H9 (cell line): ENCODE data around the gene RNF217. TPM values are rescaled to one million over a fixed set of nuclear protein-coding genes. Genes with fewer than 3 reads are reported as not detected.

Experiments used
- DNase-seq: peaks from one replicate; pipeline ENCODE4 v3.0.0-alpha.2; 2017
- H2AFZ ChIP-seq: one replicate; pipeline ENCODE4 v1.6.1; 2013; ENCODE audit warnings: mild to moderate bottlenecking, low read length, control low read depth, moderate library complexity
- H2AK5ac ChIP-seq: 2 replicates; pipeline ENCODE4 v1.6.1; 2013; ENCODE audit warnings: low read length, control low read depth, mixed read lengths; ENCODE audit not compliant: insufficient read length
- H2BK120ac ChIP-seq: one replicate; pipeline ENCODE4 v1.6.1; 2013; ENCODE audit warnings: low read depth, mild to moderate bottlenecking, low read length, control low read depth, inconsistent platforms; ENCODE audit not compliant: poor library complexity, severe bottlenecking
- H2BK12ac ChIP-seq: 2 replicates; pipeline ENCODE4 v1.6.1; 2013; ENCODE audit warnings: low read length, control low read depth, mixed read lengths, low read depth; ENCODE audit not compliant: insufficient read length
- H2BK15ac ChIP-seq: 2 replicates; pipeline ENCODE4 v1.6.1; 2013; ENCODE audit warnings: low read depth, low read length, control low read depth
- H2BK20ac ChIP-seq: one replicate; pipeline ENCODE4 v1.6.1; 2013; ENCODE audit warnings: low read depth, mild to moderate bottlenecking, low read length, control low read depth, inconsistent platforms; ENCODE audit not compliant: poor library complexity, severe bottlenecking
- H2BK5ac ChIP-seq: 2 replicates; pipeline ENCODE4 v1.6.1; 2013; ENCODE audit warnings: low read length, control low read depth, mixed read lengths; ENCODE audit not compliant: insufficient read length
- H3K14ac ChIP-seq: 2 replicates; pipeline ENCODE4 v1.6.1; 2013; ENCODE audit warnings: low read length, control low read depth; ENCODE audit not compliant: insufficient read depth
- H3K18ac ChIP-seq: 2 replicates; pipeline ENCODE4 v1.6.1; 2013; ENCODE audit warnings: low read depth, mild to moderate bottlenecking, mixed read lengths, low read length, control low read depth; ENCODE audit not compliant: insufficient read length
- H3K23ac ChIP-seq: 2 replicates; pipeline ENCODE4 v1.6.1; 2013; ENCODE audit warnings: low read length, control low read depth, mixed read lengths, low read depth; ENCODE audit not compliant: insufficient read length
- H3K23me2 ChIP-seq: 2 replicates; pipeline ENCODE4 v1.6.1; 2013; ENCODE audit warnings: low read depth, mild to moderate bottlenecking, mixed read lengths, low read length, control low read depth; ENCODE audit not compliant: insufficient read length, poor library complexity, severe bottlenecking
- H3K27ac ChIP-seq: 2 replicates; pipeline ENCODE4 v1.5.1; 2013; ENCODE audit warnings: low read length, control low read depth, mixed read lengths, low read depth; ENCODE audit not compliant: insufficient read length
- H3K27me3 ChIP-seq: 2 replicates; pipeline ENCODE4 v1.6.1; 2013; ENCODE audit warnings: low read length, control low read depth, inconsistent platforms; ENCODE audit not compliant: insufficient read depth
- H3K4ac ChIP-seq: 2 replicates; pipeline ENCODE4 v1.6.1; 2013; ENCODE audit warnings: low read depth, mild to moderate bottlenecking, control low read depth, inconsistent platforms, low read length, moderate library complexity
- H3K4me1 ChIP-seq: 2 replicates; pipeline ENCODE4 v1.6.1; 2013; ENCODE audit warnings: low read length, control low read depth, inconsistent platforms; ENCODE audit not compliant: insufficient read depth
- H3K4me2 ChIP-seq: 2 replicates; pipeline ENCODE4 v1.6.1; 2013; ENCODE audit warnings: low read length, control low read depth, mixed read lengths; ENCODE audit not compliant: insufficient read length, insufficient read depth
- H3K56ac ChIP-seq: 2 replicates; pipeline ENCODE4 v1.6.1; 2013; ENCODE audit warnings: low read depth, mild to moderate bottlenecking, mixed read lengths, low read length, control low read depth; ENCODE audit not compliant: insufficient read length
- H3K79me1 ChIP-seq: 2 replicates; pipeline ENCODE4 v1.6.1; 2013; ENCODE audit warnings: low read depth, mild to moderate bottlenecking, moderate library complexity, low read length, control low read depth, inconsistent platforms; ENCODE audit not compliant: insufficient read depth, poor library complexity, severe bottlenecking
- H3K79me2 ChIP-seq: 2 replicates; pipeline ENCODE4 v1.6.1; 2013; ENCODE audit warnings: low read length, control low read depth, inconsistent platforms; ENCODE audit not compliant: insufficient read depth
- H3K9ac ChIP-seq: 2 replicates; pipeline ENCODE4 v1.6.1; 2013; ENCODE audit warnings: low read length, control low read depth, mixed read lengths; ENCODE audit not compliant: insufficient read length; ENCODE audit errors: extremely low read depth
- H3K9me3 ChIP-seq: one replicate; pipeline ENCODE4 v1.6.1; 2013; ENCODE audit warnings: low read depth, low read length, inconsistent platforms; ENCODE audit not compliant: control insufficient read depth
- H3T11ph ChIP-seq: one replicate; pipeline ENCODE4 v1.6.1; 2013; ENCODE audit warnings: mild to moderate bottlenecking, low read length, control low read depth, inconsistent platforms
- H4K20me1 ChIP-seq: one replicate; pipeline ENCODE4 v1.6.1; 2013; ENCODE audit not compliant: control insufficient read depth, insufficient read length, insufficient read depth
- H4K5ac ChIP-seq: 2 replicates; pipeline ENCODE4 v1.6.1; 2013; ENCODE audit warnings: low read depth, mild to moderate bottlenecking, mixed read lengths, low read length, control low read depth; ENCODE audit not compliant: insufficient read length
- H4K8ac ChIP-seq: replicated peaks from 2 replicates; pipeline ENCODE4 v1.6.1; 2013; ENCODE audit warnings: low read length, control low read depth, mixed read lengths, low read depth; ENCODE audit not compliant: insufficient read length
- H4K91ac ChIP-seq: 2 replicates; pipeline ENCODE4 v1.6.1; 2013; ENCODE audit warnings: low read depth, mild to moderate bottlenecking, moderate library complexity, mixed read lengths, low read length, control low read depth; ENCODE audit not compliant: insufficient read length
- H3K27ac Mint-ChIP-seq, 3 experiments: 2 replicates in 2 of 3; 3 replicates in 1 of 3; pipeline ENCODE4 v1.8.0; 2020 to 2021; ENCODE audit warnings: mixed read lengths in 3 of 3, mild to moderate bottlenecking in 1 of 3, moderate library complexity in 1 of 3
- H3K27me3 Mint-ChIP-seq: 2 replicates; pipeline ENCODE4 v1.8.0; 2021; ENCODE audit warnings: low read depth, mild to moderate bottlenecking, moderate library complexity, mixed read lengths
- H3K36me3 Mint-ChIP-seq, 3 experiments: 2 replicates in 2 of 3; 3 replicates in 1 of 3; pipeline ENCODE4 v1.8.0; 2020 to 2021; ENCODE audit warnings: low read depth in 3 of 3, mixed read lengths in 3 of 3; ENCODE audit not compliant: insufficient read depth in 1 of 3
- H3K4me1 Mint-ChIP-seq, 2 experiments: 2 replicates each; pipeline ENCODE4 v1.8.0; 2020; ENCODE audit warnings: mixed read lengths in 2 of 2
- H3K4me3 Mint-ChIP-seq, 2 experiments: 2 replicates in 1 of 2; 3 replicates in 1 of 2; pipeline ENCODE4 v1.8.0; 2020 to 2021; ENCODE audit warnings: mild to moderate bottlenecking in 2 of 2, mixed read lengths in 2 of 2, moderate library complexity in 1 of 2
- H3K9me3 Mint-ChIP-seq, 2 experiments: 2 replicates in 1 of 2; 3 replicates in 1 of 2; pipeline ENCODE4 v1.8.0; 2020; ENCODE audit warnings: mild to moderate bottlenecking in 2 of 2, mixed read lengths in 2 of 2, moderate library complexity in 1 of 2
- CTCF ChIP-seq: fragments of 200-600 bp; sonication (generic); conservative IDR thresholded peaks from 3 replicates; pipeline ENCODE4 v1.8.0; 2021; ENCODE audit warnings: antibody characterized with exemption, mild to moderate bottlenecking
- WGBS: extraction: QIAGEN DNeasy Blood & Tissue Kit; methylation state at CpG from one replicate; pipeline ENCODE4 v1.1.7; 2013; ENCODE audit warnings: missing lambda C conversion rate, low lambda C conversion rate, mixed read lengths; ENCODE audit not compliant: insufficient read length; ENCODE audit errors: extremely low coverage; 5-methylcytosine and 5-hydroxymethylcytosine counted together
- total RNA-seq: library from RNA; stranded (reverse); gene quantifications from 2 replicates; pipeline ENCODE4 v1.2.1, GENCODE V29; 2021

RNF217 gene
- total RNA-seq, 1 experiment from 2014 or later: 9.6 TPM

- Histone ChIP-seq H2BK20ac (no peak overlapping the region), H2AFZ (no peak overlapping the region), H3K27me3 (no peaks in the 10 kb centered on the region), H3K79me2 (no peaks in the 10 kb centered on the region), H4K5ac (no peak overlapping the region), H3K56ac (no peak overlapping the region), H4K8ac (no peak overlapping the region), H3K79me1 (no peaks in the 10 kb centered on the region), H2BK120ac (no peak overlapping the region), H3K4me1 (no peaks in the 10 kb centered on the region), H3K9me3 (no peaks in the 10 kb centered on the region), H3K4ac (no peak overlapping the region), H4K20me1 (no peaks in the 10 kb centered on the region), H3T11ph (no peak overlapping the region), H4K91ac (no peak overlapping the region), H3K4me2 (no peak overlapping the region), H2BK12ac (no peak overlapping the region), H3K14ac (no peak overlapping the region), H3K9ac (no peak overlapping the region), H3K23ac (no peak overlapping the region), H2BK15ac (no peak overlapping the region), H2BK5ac (no peak overlapping the region), H3K27ac (no peak overlapping the region), H3K23me2 (no peaks in the 10 kb centered on the region), H3K18ac (no peak overlapping the region), H2AK5ac (no peak overlapping the region)
- TF ChIP-seq CTCF: no peak
- H3K27ac Mint-ChIP-seq: peak overlapping the region in 1 of 3 experiments; percentile 44; a peak in 1 of 7 replicates
- peaks cover 0 to 6% of the 10 kb centered on the region in 2 experiments; a peak in 2 of 5 replicates for H3K9me3 Mint-ChIP-seq
- DNase-seq: no peak
- no CpG with 5 or more reads among the region's 2 CpGs for WGBS
- H3K36me3 Mint-ChIP-seq: peaks cover 0 to 5% (median 2%) of the 10 kb centered on the region in 3 experiments; a peak in 2 of 7 replicates
- no peak overlapping the region for H3K4me3 Mint-ChIP-seq
- H3K4me1 Mint-ChIP-seq: peaks cover 12 to 16% of the 10 kb centered on the region in 2 experiments
- no peaks in the 10 kb centered on the region for H3K27me3 Mint-ChIP-seq
Measured at GRCh38 chr6:125004797-125005595, 42.8 kb downstream of the RNF217 start.
